H1 (cell line): Measurements from ENCODE around the gene TAF1L. TPM values are rescaled to one million over a fixed set of nuclear protein-coding genes. Genes with fewer than 3 reads are reported as not detected.

Source experiments
- CTCF ChIA-PET: fragments of 300-600 bp; sonication (Branson Sonifier 250); formaldehyde crosslinking; loops from one replicate; lab custom pipeline; 2021; ENCODE audit not compliant: partially characterized antibody; lab: Charles Lee
- POLR2A ChIA-PET: fragments of 300-600 bp; sonication (Branson Sonifier 250); formaldehyde crosslinking; loops from one replicate; lab custom pipeline; 2021; ENCODE audit warnings: inconsistent platforms; ENCODE audit not compliant: partially characterized antibody; lab: Charles Lee
- DNase-seq, 2 experiments: peaks; one replicate each; pipeline versions ENCODE4 v3.0.0 to v3.0.0-alpha.2; 2010 to 2022; ENCODE audit warnings: low spot score in 2 of 2, low read depth in 1 of 2, mixed read lengths in 1 of 2
- FAIRE-seq: peaks from 2 replicates; lab custom pipeline; 2011; peaks lifted over from hg19 to GRCh38; lab: Jason Lieb, UNC
- H2AFZ ChIP-seq: 2 replicates; pipeline ENCODE4 v1.8.1; 2012; ENCODE audit warnings: low read length, inconsistent platforms
- H2AK5ac ChIP-seq: 2 replicates; pipeline ENCODE4 v1.6.1; 2013; ENCODE audit warnings: low read depth, low read length
- H2BK120ac ChIP-seq: replicated peaks from 2 replicates; pipeline ENCODE3; 2013; ENCODE audit warnings: low read depth, low read length, inconsistent platforms
- H2BK12ac ChIP-seq: 2 replicates; pipeline ENCODE4 v1.6.1; 2013; ENCODE audit warnings: low read depth, low read length
- H2BK15ac ChIP-seq: 2 replicates; pipeline ENCODE4 v1.6.1; 2013; ENCODE audit warnings: low read length
- H2BK20ac ChIP-seq: 2 replicates; pipeline ENCODE4 v1.6.1; 2013; ENCODE audit warnings: low read length
- H2BK5ac ChIP-seq: 2 replicates; pipeline ENCODE4 v1.6.1; 2013; ENCODE audit warnings: low read depth, low read length
- H3K14ac ChIP-seq: 2 replicates; pipeline ENCODE4 v1.6.1; 2013; ENCODE audit warnings: inconsistent platforms; ENCODE audit not compliant: insufficient read length
- H3K18ac ChIP-seq: 2 replicates; pipeline ENCODE4 v1.6.1; 2013; ENCODE audit warnings: low read length; ENCODE audit errors: extremely low read depth
- H3K23ac ChIP-seq: 2 replicates; pipeline ENCODE4 v1.6.1; 2013; ENCODE audit warnings: inconsistent platforms; ENCODE audit not compliant: insufficient read length
- H3K23me2 ChIP-seq: 2 replicates; pipeline ENCODE4 v1.6.1; 2013; ENCODE audit warnings: low read depth, low read length
- H3K27ac ChIP-seq: 2 replicates; pipeline ENCODE4 v1.6.1; 2011; ENCODE audit warnings: low read depth, low read length, inconsistent platforms
- H3K27me3 ChIP-seq, 4 experiments: replicated peaks in 1 of 4; 1 replicate in 1 of 4; 2 replicates in 3 of 4; pipeline versions ENCODE4 v1.6.1 to v1.8.1; 2011 to 2013; ENCODE audit warnings: low read length in 3 of 4, mild to moderate bottlenecking in 3 of 4, inconsistent platforms in 2 of 4, mixed read lengths in 2 of 4, moderate library complexity in 1 of 4; ENCODE audit not compliant: control insufficient read depth in 3 of 4, insufficient read depth in 3 of 4; ENCODE audit errors: extremely low read depth in 1 of 4
- H3K36me3 ChIP-seq, 4 experiments: 2 replicates each; pipeline versions ENCODE4 v1.6.1 to v1.8.1; 2011 to 2013; ENCODE audit warnings: mild to moderate bottlenecking in 4 of 4, low read length in 3 of 4, moderate library complexity in 2 of 4, control low read depth in 1 of 4, inconsistent platforms in 1 of 4; ENCODE audit not compliant: insufficient read depth in 4 of 4, control insufficient read depth in 2 of 4
- H3K4ac ChIP-seq: replicated peaks from 2 replicates; pipeline ENCODE3; 2013; ENCODE audit warnings: low read length, low read depth, mixed read lengths, inconsistent platforms; ENCODE audit not compliant: insufficient read length
- H3K4me1 ChIP-seq, 4 experiments: replicated peaks in 1 of 4; 1 replicate in 1 of 4; 2 replicates in 3 of 4; pipeline versions ENCODE4 v1.6.1 to v1.8.1; 2011 to 2013; ENCODE audit warnings: low read length in 3 of 4, inconsistent platforms in 2 of 4, mixed read lengths in 1 of 4; ENCODE audit not compliant: insufficient read depth in 4 of 4, control insufficient read depth in 3 of 4
- H3K4me2 ChIP-seq, 2 experiments: 2 replicates each; pipeline versions ENCODE4 v1.6.1 to v1.8.1; 2011 to 2013; ENCODE audit warnings: low read depth in 2 of 2, low read length in 2 of 2, control low read depth in 1 of 2, inconsistent platforms in 1 of 2, mild to moderate bottlenecking in 1 of 2; ENCODE audit not compliant: insufficient read depth in 1 of 2
- H3K4me3 ChIP-seq, 4 experiments: fragments of 200-600, 300-600 bp in 1 of 4; sonication (generic), shearing (Covaris generic), sonication (Bioruptor Twin) in 1 of 4; 2 replicates each; pipeline versions ENCODE4 v1.5.1 to v1.8.1; 2011 to 2016; ENCODE audit warnings: low read length in 4 of 4, low read depth in 3 of 4, control low read depth in 2 of 4, inconsistent platforms in 2 of 4, mild to moderate bottlenecking in 2 of 4, mixed read lengths in 1 of 4, moderate library complexity in 1 of 4; ENCODE audit not compliant: insufficient read depth in 2 of 4; ENCODE audit errors: extremely low read depth in 1 of 4
- H3K56ac ChIP-seq: replicated peaks from 2 replicates; pipeline ENCODE3; 2013; ENCODE audit warnings: low read depth, mild to moderate bottlenecking, mixed read lengths, low read length, inconsistent platforms; ENCODE audit not compliant: insufficient read length
- H3K79me1 ChIP-seq: 2 replicates; pipeline ENCODE4 v1.6.1; 2013; ENCODE audit warnings: low read depth, low read length, control low read depth
- H3K79me2 ChIP-seq, 2 experiments: 2 replicates each; pipeline versions ENCODE4 v1.6.1 to v1.8.1; 2012 to 2013; ENCODE audit warnings: low read length in 2 of 2, mild to moderate bottlenecking in 2 of 2, inconsistent platforms in 1 of 2; ENCODE audit not compliant: insufficient read depth in 2 of 2, control insufficient read depth in 1 of 2
- H3K9ac ChIP-seq, 4 experiments: replicated peaks in 1 of 4; 1 replicate in 1 of 4; 2 replicates in 3 of 4; pipeline versions ENCODE4 v1.6.1 to v1.8.1; 2011 to 2013; ENCODE audit warnings: low read depth in 3 of 4, low read length in 3 of 4, control low read depth in 2 of 4, mild to moderate bottlenecking in 2 of 4, moderate library complexity in 2 of 4, inconsistent platforms in 1 of 4; ENCODE audit errors: extremely low read depth in 1 of 4
- H3K9me3 ChIP-seq, 2 experiments: 2 replicates each; pipeline versions ENCODE4 v1.6.1 to v1.8.1; 2012 to 2013; ENCODE audit warnings: mild to moderate bottlenecking in 2 of 2, moderate library complexity in 2 of 2, control low read depth in 1 of 2, inconsistent platforms in 1 of 2, low read depth in 1 of 2, low read length in 1 of 2, mixed read lengths in 1 of 2; ENCODE audit not compliant: insufficient read depth in 2 of 2
- H4K20me1 ChIP-seq, 2 experiments: replicated peaks in 1 of 2; 2 replicates each; pipeline versions ENCODE3 to v1.8.1; 2011 to 2013; ENCODE audit warnings: inconsistent platforms in 2 of 2, low read length in 2 of 2, mild to moderate bottlenecking in 1 of 2; ENCODE audit not compliant: insufficient read depth in 2 of 2, control insufficient read depth in 1 of 2
- H4K5ac ChIP-seq: 2 replicates; pipeline ENCODE4 v1.6.1; 2013; ENCODE audit warnings: low read length, low read depth, mixed read lengths, inconsistent platforms; ENCODE audit not compliant: insufficient read length
- H4K8ac ChIP-seq: 2 replicates; pipeline ENCODE4 v1.8.0; 2013; ENCODE audit warnings: mild to moderate bottlenecking, moderate library complexity, low read length, inconsistent platforms; ENCODE audit not compliant: insufficient read depth; ENCODE audit errors: extremely low read depth
- H4K91ac ChIP-seq: replicated peaks from 2 replicates; pipeline ENCODE3; 2013; ENCODE audit warnings: low read length, mixed read lengths, inconsistent platforms; ENCODE audit not compliant: insufficient read length
- SP4 ChIP-seq: IDR thresholded peaks from 2 replicates; pipeline ENCODE4 v1.6.1; 2012; ENCODE audit warnings: low read length, inconsistent platforms
- WGBS, 2 experiments: shearing (Covaris generic) in 1 of 2; methylation state at CpG; one replicate each; pipeline versions ENCODE4 v1.1.6 to v1.1.7; 2013 to 2015; ENCODE audit warnings: low lambda C conversion rate in 2 of 2, mixed read lengths in 2 of 2, inconsistent platforms in 1 of 2, low coverage in 1 of 2, missing lambda C conversion rate in 1 of 2; ENCODE audit not compliant: insufficient replicate concordance in 2 of 2, insufficient coverage in 1 of 2, insufficient read length in 1 of 2; ENCODE audit errors: extremely low coverage in 1 of 2, missing lambda C conversion rate in 1 of 2; 5-methylcytosine and 5-hydroxymethylcytosine counted together
- polyA plus RNA-seq, 7 experiments: library from polyadenylated mRNA; depleted of rRNA in 3 of 7; stranded (reverse) in 5 of 7; unstranded in 2 of 7; fragments of >200 nt in 5 of 7; fragments of 200-250 nt in 2 of 7; gene quantifications; 1 replicate in 5 of 7; 2 replicates in 1 of 7; 4 replicates in 1 of 7; pipeline versions ENCODE4 v1.2.1 to v1.2.3, GENCODE V29; 2011 to 2013; ENCODE audit warnings: missing spikeins in 2 of 7, mixed read lengths in 2 of 7
- total RNA-seq: library from RNA; stranded (reverse); fragmentation: NEBNext Ultra II Directional; extraction: Animal tissue kit (Norgen Biotek cat#: 25700); gene quantifications from 2 replicates; pipeline ENCODE4 v1.2.1, GENCODE V29; 2021

The TAF1L gene
- total and polyA plus RNA-seq, 2 of the 8 experiments (the other 6 are each of a cell fraction or from before 2014, with no cell fraction given) = not detected

- Histone ChIP-seq H3K4ac (no peak overlapping the region), H3K23ac (no peak overlapping the region), H4K20me1 (no peaks in the 10 kb centered on the region), H3K4me2 (no peak overlapping the region), H3K4me1 (no peaks in the 10 kb centered on the region), H2BK20ac (no peak overlapping the region), H3K56ac (no peak overlapping the region), H3K9me3 (peaks cover 0 to 3% of the 10 kb centered on the region in 2 experiments; a peak in 1 of 4 replicates), H2BK15ac (no peak overlapping the region), H2BK12ac (no peak overlapping the region), H3K4me3 (no peak overlapping the region), H3K27ac (no peak overlapping the region), H3K79me2 (no peaks in the 10 kb centered on the region), H3K23me2 (no peaks in the 10 kb centered on the region), H3K14ac (no peak overlapping the region), H2BK5ac (no peak overlapping the region), H3K79me1 (no peaks in the 10 kb centered on the region), H3K36me3 (no peaks in the 10 kb centered on the region), H2BK120ac (no peak overlapping the region), H4K5ac (no peak overlapping the region), H2AK5ac (no peak overlapping the region), H3K18ac (no peak overlapping the region), H3K27me3 (no peaks in the 10 kb centered on the region), H3K9ac (no peak overlapping the region), H4K8ac (no peak overlapping the region), H2AFZ (no peak overlapping the region), H4K91ac (no peak overlapping the region)
- ChIA-PET CTCF (no interaction called here), POLR2A (no interaction called here)
- DNase-seq (no peak), FAIRE-seq (no peak)
- no peak for TF ChIP-seq SP4
- WGBS, 2 experiments = 92% methylated on average over 2 of the region's 2 CpGs; no CpG with 5 or more reads in 1 of the 2 experiments
Measured at GRCh38 chr9:32606811-32607210, 28.7 kb downstream of the TAF1L start.
